Thoracic aorta (tissue), 2 donors: ENCODE results near the gene RGS7. TPM values are rescaled to one million over a fixed set of nuclear protein-coding genes. Genes with fewer than 3 reads are reported as not detected.

ENCODE experiments used
- ATAC-seq: fragments of 150-250 bp; one replicate; pipeline ENCODE4 v1.8.0; 2017; ENCODE audit warnings: low read depth; ENCODE audit not compliant: insufficient number of reproducible peaks, low FRiP score
- DNase-seq: peaks from one replicate; pipeline ENCODE4 v3.0.0-alpha.2; 2020; ENCODE audit warnings: low spot score
- H3K27ac ChIP-seq, 2 donors: fragments of 200-600 bp; sonication (generic); 1 replicate in 1 of 2; 2 replicates in 1 of 2; pipeline ENCODE4 v1.5.1; 2016; ENCODE audit warnings: mild to moderate bottlenecking in 2 of 2, moderate library complexity in 2 of 2
- H3K27me3 ChIP-seq: fragments of 200-600 bp; sonication (generic); replicated peaks from 2 replicates; pipeline ENCODE4 v1.6.0; 2016; ENCODE audit warnings: mild to moderate bottlenecking; ENCODE audit not compliant: insufficient read depth
- H3K36me3 ChIP-seq: fragments of 200-600 bp; sonication (generic); one replicate; pipeline ENCODE4 v1.5.1; 2016
- H3K4me1 ChIP-seq, 2 donors: fragments of 200-600 bp; sonication (generic); 1 replicate in 1 of 2; 2 replicates in 1 of 2; pipeline versions ENCODE4 v1.5.1 to v1.6.0; 2016; ENCODE audit warnings: low read depth in 2 of 2, mild to moderate bottlenecking in 1 of 2; ENCODE audit not compliant: control insufficient read depth in 1 of 2
- H3K4me3 ChIP-seq: fragments of 200-600 bp; sonication (generic); 2 replicates; pipeline ENCODE4 v1.5.1; 2016; ENCODE audit warnings: mild to moderate bottlenecking
- H3K9me3 ChIP-seq: fragments of 200-600 bp; sonication (generic); 2 replicates; pipeline ENCODE4 v1.5.1; 2016
- CTCF ChIP-seq: fragments of 200-600 bp; sonication (generic); IDR thresholded peaks from one replicate; pipeline ENCODE4 v1.5.1; 2019; ENCODE audit warnings: antibody characterized with exemption
- total RNA-seq, 2 donors: library from RNA; depleted of rRNA; stranded (reverse); fragments of >200 nt; gene quantifications; one replicate each; pipeline versions ENCODE4 v1.1.0 to v1.2.3, GENCODE V29; 2016

RGS7 gene
- total RNA-seq, 2 donors from 2014 or later, result not detected

DNA sequence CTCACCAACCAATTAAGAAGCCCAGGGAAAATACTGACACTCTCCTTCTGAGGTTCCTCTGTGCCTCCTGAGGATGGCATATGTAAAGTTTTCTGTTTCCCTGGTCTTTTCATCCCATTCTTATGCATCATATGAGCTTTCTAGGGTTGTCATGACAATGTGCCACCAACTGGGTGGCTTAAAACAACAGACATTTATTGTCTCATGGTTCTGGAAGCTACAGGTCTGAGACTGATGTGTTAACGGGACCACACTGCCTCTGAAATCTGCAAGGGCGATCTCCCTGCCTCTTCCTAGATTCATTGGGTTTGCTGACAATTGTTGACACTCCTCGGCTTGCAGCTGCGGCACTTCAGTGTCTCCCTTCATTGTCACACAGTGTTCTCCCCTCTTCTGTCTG lies 308.4 kb downstream of the RGS7 start:
- no peaks in the 10 kb centered on the region for H3K27me3 ChIP-seq
- no peaks in the 10 kb centered on the region for H3K4me1 ChIP-seq
- TF ChIP-seq CTCF, result no peak
- H3K9me3 ChIP-seq, result no peaks in the 10 kb centered on the region
- H3K36me3 ChIP-seq, result no peaks in the 10 kb centered on the region
- ATAC-seq (no peak), DNase-seq (no peak)
- no peak overlapping the region for H3K27ac ChIP-seq
- no peak overlapping the region for H3K4me3 ChIP-seq

DNA sequence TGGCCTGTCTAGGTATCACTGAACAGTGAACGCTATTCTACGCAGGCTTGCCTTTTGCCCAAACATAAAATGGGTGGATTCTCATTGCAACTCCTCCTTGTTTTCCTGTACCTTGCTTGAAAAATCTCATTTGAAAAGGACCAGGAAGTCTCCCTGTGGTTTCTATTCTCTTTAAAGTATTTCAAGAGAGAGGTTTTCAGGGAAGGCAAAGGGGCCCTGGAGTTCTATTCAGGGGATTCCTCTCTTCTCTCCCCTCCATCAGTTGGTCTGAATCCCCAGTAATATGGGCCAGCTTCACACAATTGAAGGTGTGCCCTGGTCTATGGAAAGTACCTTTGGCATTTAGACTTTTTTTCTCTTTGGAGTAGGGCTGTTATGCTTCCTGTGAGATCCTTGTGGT lies 311.3 kb downstream of the RGS7 start:
- H3K9me3 ChIP-seq, result no peaks in the 10 kb centered on the region
- no peaks in the 10 kb centered on the region for H3K27me3 ChIP-seq
- H3K4me1 ChIP-seq, result no peaks in the 10 kb centered on the region
- no peak for DNase-seq
- H3K27ac ChIP-seq, result no peak overlapping the region
- TF ChIP-seq CTCF, result no peak
- H3K36me3 ChIP-seq, result no peaks in the 10 kb centered on the region
- ATAC-seq, result no peak
- no peak overlapping the region for H3K4me3 ChIP-seq

DNA sequence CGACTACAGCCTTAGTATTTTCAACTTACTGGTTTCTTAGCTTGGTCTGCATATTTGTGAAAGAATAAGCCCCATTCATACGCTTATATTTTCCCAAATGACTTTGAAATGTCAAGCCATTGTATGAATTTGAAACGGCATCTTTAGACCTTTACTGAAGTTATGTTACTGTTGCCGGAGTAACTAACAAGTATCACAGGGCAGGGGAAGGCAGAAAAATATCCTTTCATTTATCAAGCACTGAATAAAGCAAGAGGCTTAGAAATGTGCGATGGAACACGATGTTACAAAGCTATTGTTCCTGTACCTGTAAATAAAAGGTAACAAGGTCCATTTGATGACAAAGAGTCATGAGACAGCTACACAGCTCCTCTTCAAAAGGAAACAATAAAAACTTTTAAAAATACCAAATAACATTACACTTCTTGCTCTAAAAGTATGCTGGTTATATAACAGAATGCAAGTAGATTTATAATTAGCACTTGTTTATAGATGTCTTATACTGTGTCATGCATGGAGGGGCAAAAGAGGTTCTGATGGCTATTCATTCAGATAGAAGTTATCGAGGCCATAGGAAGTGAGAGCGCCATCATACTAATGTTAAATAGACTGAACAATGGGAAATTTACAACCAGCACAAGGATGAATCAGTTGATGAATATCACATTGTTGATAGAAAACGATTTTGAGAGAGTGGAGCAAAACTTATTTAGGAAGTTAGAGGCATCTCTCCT lies 322.6 kb downstream of the RGS7 start:
- Histone ChIP-seq H3K4me3 (no peak overlapping the region), H3K36me3 (no peaks in the 10 kb centered on the region), H3K9me3 (no peaks in the 10 kb centered on the region), H3K27ac (no peak overlapping the region), H3K4me1 (no peaks in the 10 kb centered on the region), H3K27me3 (no peaks in the 10 kb centered on the region)
- DNase-seq (no peak), ATAC-seq (no peak)
- TF ChIP-seq CTCF, result no peak

GRCh38 chr1:241024834-241025233 lies 332.2 kb downstream of the RGS7 start:
- Histone ChIP-seq H3K27me3 (no peaks in the 10 kb centered on the region), H3K4me3 (no peak overlapping the region), H3K36me3 (no peaks in the 10 kb centered on the region), H3K4me1 (no peaks in the 10 kb centered on the region), H3K27ac (no peak overlapping the region), H3K9me3 (no peaks in the 10 kb centered on the region)
- no peak for TF ChIP-seq CTCF
- DNase-seq, result no peak
- ATAC-seq, result no peak

GRCh38 chr1:241022366-241022765 lies 334.6 kb downstream of the RGS7 start:
- DNase-seq, result no peak
- Histone ChIP-seq H3K4me1 (no peaks in the 10 kb centered on the region), H3K9me3 (no peaks in the 10 kb centered on the region), H3K27me3 (no peaks in the 10 kb centered on the region), H3K4me3 (no peak overlapping the region), H3K27ac (no peak overlapping the region), H3K36me3 (no peaks in the 10 kb centered on the region)
- no peak for TF ChIP-seq CTCF
- ATAC-seq, result no peak
